HG03442 (cell line): ENCODE results near the gene ROBO1.

Experiments used
- ATAC-seq: cut with Tn5 transposase; IDR thresholded peaks from one replicate; pipeline ENCODE4 v1.9.1; 2021; ENCODE audit warnings: mild to moderate bottlenecking, moderate library complexity; ENCODE audit not compliant: unreplicated experiment

Gene ROBO1

GRCh38 chr3:78823434-78823833 lies 944.4 kb downstream of the ROBO1 start:
- no peak for ATAC-seq

- no peak for ATAC-seq
Observed at GRCh38 chr3:78822726-78823125, 945.1 kb downstream of the ROBO1 start.

- ATAC-seq, result no peak
Observed at GRCh38 chr3:78820542-78820941, 947.3 kb downstream of the ROBO1 start.

- ATAC-seq, result no peak
Observed at GRCh38 chr3:78818161-78818985, 949.4 kb downstream of the ROBO1 start.

- no peak for ATAC-seq
Observed at GRCh38 chr3:78814893-78815562, 952.8 kb downstream of the ROBO1 start.

GRCh38 chr3:78812166-78812565 lies 955.6 kb downstream of the ROBO1 start:
- ATAC-seq, result no peak

- no peak for ATAC-seq
Observed at GRCh38 chr3:78809966-78810365, 957.8 kb downstream of the ROBO1 start.

- no peak for ATAC-seq
Observed at GRCh38 chr3:78804251-78805037, 963.4 kb downstream of the ROBO1 start.

GRCh38 chr3:78802562-78802930 lies 965.3 kb downstream of the ROBO1 start:
- no peak for ATAC-seq

- no peak for ATAC-seq
Observed at GRCh38 chr3:78801926-78802561, 965.8 kb downstream of the ROBO1 start.

GRCh38 chr3:78799681-78800080 lies 968.1 kb downstream of the ROBO1 start:
- ATAC-seq, result no peak

- ATAC-seq, result no peak
Observed at GRCh38 chr3:78798266-78798832, 969.4 kb downstream of the ROBO1 start.

GRCh38 chr3:78794431-78794830 lies 973.4 kb downstream of the ROBO1 start:
- ATAC-seq, result no peak

- ATAC-seq, result no peak
Observed at GRCh38 chr3:78792733-78793132, 975.1 kb downstream of the ROBO1 start.

GRCh38 chr3:78792212-78792611 lies 975.6 kb downstream of the ROBO1 start:
- ATAC-seq, result no peak

GRCh38 chr3:78791753-78792152 lies 976.0 kb downstream of the ROBO1 start:
- no peak for ATAC-seq

GRCh38 chr3:78788839-78789238 lies 979.0 kb downstream of the ROBO1 start:
- ATAC-seq, result no peak

- no peak for ATAC-seq
Observed at GRCh38 chr3:78785004-78785403, 982.8 kb downstream of the ROBO1 start.

GRCh38 chr3:78781351-78781750 lies 986.4 kb downstream of the ROBO1 start:
- no peak for ATAC-seq

- ATAC-seq, result no peak
Observed at GRCh38 chr3:78765671-78766485, 1001.9 kb downstream of the ROBO1 start.
